ENCODE results near the gene ADAMTSL3. TPM values are rescaled to one million over a fixed set of nuclear protein-coding genes. Genes with fewer than 3 reads are reported as not detected.

ADAMTSL3 gene
- total RNA-seq, 6 experiments from 2014 or later: not detected

- no peak for DNase-seq
- TF ChIP-seq CTCF (IDR thresholded peaks at IDR 0.05): no peak
- Mint-ChIP-seq H3K9me3 (peaks cover 50% of the 10 kb centered on the region), H3K27ac (no peak overlapping the region), H3K4me3 (no peak overlapping the region), H3K36me3 (ENCODE audit: low read depth) (no peaks in the 10 kb centered on the region), H3K4me1 (ENCODE audit: low read depth) (no peaks in the 10 kb centered on the region), H3K27me3 (ENCODE audit: insufficient read depth) (no peaks in the 10 kb centered on the region; the same call in 1 of the 2 replicates)
These were observed 347.1 kb downstream of the ADAMTSL3 start for GRCh38 chr15:84001037-84001436.

- Mint-ChIP-seq H3K4me3 (no peak overlapping the region), H3K4me1 (ENCODE audit: low read depth) (no peaks in the 10 kb centered on the region), H3K27me3 (ENCODE audit: insufficient read depth) (peaks cover 1% of the 10 kb centered on the region; the same call in 1 of the 2 replicates), H3K9me3 (peaks cover 53% of the 10 kb centered on the region), H3K27ac (no peak overlapping the region), H3K36me3 (ENCODE audit: low read depth) (no peaks in the 10 kb centered on the region)
- TF ChIP-seq CTCF (IDR thresholded peaks at IDR 0.05): no peak
- DNase-seq: no peak
These were observed 347.7 kb downstream of the ADAMTSL3 start for GRCh38 chr15:84001655-84002054.

- Mint-ChIP-seq H3K36me3 (ENCODE audit: low read depth) (no peaks in the 10 kb centered on the region), H3K4me1 (ENCODE audit: low read depth) (no peaks in the 10 kb centered on the region), H3K9me3 (peaks cover 57% of the 10 kb centered on the region), H3K27me3 (ENCODE audit: insufficient read depth) (peaks cover 2% of the 10 kb centered on the region; the same call in 1 of the 2 replicates), H3K4me3 (no peak overlapping the region), H3K27ac (no peak overlapping the region)
- DNase-seq: no peak
- TF ChIP-seq CTCF (IDR thresholded peaks at IDR 0.05): no peak
These were observed 350.0 kb downstream of the ADAMTSL3 start for GRCh38 chr15:84003791-84004503.

GRCh38 chr15:84006421-84006820 is 352.5 kb downstream of the ADAMTSL3 start:
- Mint-ChIP-seq H3K27ac (no peak overlapping the region), H3K36me3 (ENCODE audit: low read depth) (no peaks in the 10 kb centered on the region), H3K27me3 (ENCODE audit: insufficient read depth) (peaks cover 2% of the 10 kb centered on the region; the same call in 1 of the 2 replicates), H3K4me1 (ENCODE audit: low read depth) (no peaks in the 10 kb centered on the region), H3K9me3 (peaks cover 57% of the 10 kb centered on the region), H3K4me3 (no peak overlapping the region)
- no peak for DNase-seq
- TF ChIP-seq CTCF (IDR thresholded peaks at IDR 0.05): no peak

- no peak for DNase-seq
- Mint-ChIP-seq H3K36me3 (ENCODE audit: low read depth) (no peaks in the 10 kb centered on the region), H3K27ac (no peak overlapping the region), H3K9me3 (peaks cover 53% of the 10 kb centered on the region), H3K4me1 (ENCODE audit: low read depth) (no peaks in the 10 kb centered on the region), H3K27me3 (ENCODE audit: insufficient read depth) (peaks cover 2% of the 10 kb centered on the region; the same call in 1 of the 2 replicates), H3K4me3 (no peak overlapping the region)
- TF ChIP-seq CTCF (IDR thresholded peaks at IDR 0.05): no peak
These were observed 355.7 kb downstream of the ADAMTSL3 start for GRCh38 chr15:84009616-84010015.

All from HFFc6 (cell line).